Psoas muscle (tissue), 8 donors: Measurements from ENCODE around the gene NUDT1. TPM values are rescaled to one million over a fixed set of nuclear protein-coding genes. Genes with fewer than 3 reads are reported as not detected.

ENCODE experiments used
- ATAC-seq, 4 donors: fragments of 200-7000 bp; cut with Tn5 transposase; one replicate each; pipeline ENCODE4 v1.9.1; 2020; ENCODE audit warnings: moderate library complexity in 3 of 4, mild to moderate bottlenecking in 2 of 4
- DNase-seq, 2 donors: peaks; one replicate each; pipeline ENCODE4 v3.0.0-alpha.2; 2020
- H3K27ac ChIP-seq: fragments of 200-600 bp; one replicate; pipeline ENCODE4 v1.8.0; 2022
- H3K27me3 ChIP-seq, 3 donors: fragments of 200-600 bp in 1 of 3; one replicate each; pipeline versions ENCODE4 v1.6.1 to v1.8.0; 2013 to 2022; ENCODE audit warnings: low read length in 2 of 3, mild to moderate bottlenecking in 2 of 3, moderate library complexity in 1 of 3; ENCODE audit not compliant: insufficient read depth in 3 of 3
- H3K36me3 ChIP-seq, 2 donors: fragments of 200-600 bp in 1 of 2; one replicate each; pipeline versions ENCODE4 v1.6.1 to v1.8.0; 2013 to 2022; ENCODE audit warnings: low read depth in 1 of 2, mild to moderate bottlenecking in 1 of 2, moderate library complexity in 1 of 2; ENCODE audit not compliant: insufficient read depth in 1 of 2
- H3K4me1 ChIP-seq: fragments of 200-600 bp; one replicate; pipeline ENCODE4 v1.8.0; 2022
- H3K4me3 ChIP-seq: fragments of 200-600 bp; one replicate; pipeline ENCODE4 v1.8.0; 2022; ENCODE audit warnings: mild to moderate bottlenecking
- H3K9me3 ChIP-seq: fragments of 200-600 bp; one replicate; pipeline ENCODE4 v1.8.0; 2022
- CTCF ChIP-seq: fragments of 200-600 bp; IDR thresholded peaks from one replicate; pipeline ENCODE4 v1.8.0; 2022; ENCODE audit warnings: antibody characterized with exemption
- WGBS, 3 donors: extraction: QIAGEN DNeasy Blood & Tissue Kit; methylation state at CpG; one replicate each; pipeline versions ENCODE4 v1.1.6 to v1.1.7; 2013; 5-methylcytosine and 5-hydroxymethylcytosine counted together
- intact Hi-C, 2 donors: fragments of 100-400 bp; cut with DNase I; formaldehyde crosslinking; loops; one replicate each; pipeline versions ENCODE4 v1.11.0 to v1.14.2; 2022
- polyA plus RNA-seq, 3 donors: library from polyadenylated mRNA; stranded (reverse); fragments of 200-250 nt; gene quantifications; one replicate each; pipeline ENCODE4 v1.2.3, GENCODE V29; 2013
- total RNA-seq, 4 donors: library from RNA; stranded (reverse); fragmentation: NEBNext Ultra II Directional in 2 of 4; extraction: Animal tissue kit (Norgen Biotek cat#: 25700) in 2 of 4; gene quantifications; one replicate each; pipeline versions ENCODE4 v1.2.1 to v1.2.4, GENCODE V29; 2021 to 2023
- donor health status: healthy with polysubstance abuse.
- donor health status: DM: no; HTN: no; CAD: no; lungs with moderate emphysema.
- donor health status: Bipolar disorder and iron deficiency.
- donor health status: healthy.
- donor health status: DM: yes; HTN: yes; CAD: no.
- donor health status: DM: no; HTN: no; CAD: no.
- donor health status: DM: no; HTN: no; CAD: no.
- donor health status: DM: yes; HTN: yes; CAD: no.

Gene NUDT1
- total and polyA plus RNA-seq, 7 donors: 5.6 to 29.2 (median 12.4) TPM

GRCh38 chr7:2223321-2223720, 18.7 kb upstream of the NUDT1 start:
- no peak overlapping the region for H3K4me3 ChIP-seq
- 93 to 96% (median 95%) methylated on average over 17 of the region's 17 CpGs for WGBS, 3 donors
- H3K36me3 ChIP-seq: peaks cover 0 to 67% of the 10 kb centered on the region in 2 donors
- ATAC-seq (no peak), DNase-seq (no peak)
- no peaks in the 10 kb centered on the region for H3K27me3 ChIP-seq
- TF ChIP-seq CTCF: no peak
- H3K4me1 ChIP-seq: peaks cover 22% of the 10 kb centered on the region
- intact Hi-C loops: no loop called here
- no peaks in the 10 kb centered on the region for H3K9me3 ChIP-seq
- no peak overlapping the region for H3K27ac ChIP-seq

GRCh38 chr7:2224491-2224928, 17.5 kb upstream of the NUDT1 start:
- peak; percentile 46 to 79 (median 67) for ATAC-seq
- TF ChIP-seq CTCF: no peak
- no peaks in the 10 kb centered on the region for H3K27me3 ChIP-seq
- H3K36me3 ChIP-seq: peaks cover 0 to 70% of the 10 kb centered on the region in 2 donors
- 35 to 65% (median 41%) methylated on average over 13 of the region's 13 CpGs for WGBS, 3 donors
- H3K9me3 ChIP-seq: no peaks in the 10 kb centered on the region
- intact Hi-C loops: no loop called here
- H3K4me1 ChIP-seq: peaks cover 22% of the 10 kb centered on the region
- peak overlapping the region; percentile 15 for H3K4me3 ChIP-seq
- H3K27ac ChIP-seq: peak overlapping the region; percentile 75
- DNase-seq: no peak

GRCh38 chr7:2224934-2225333, 17.1 kb upstream of the NUDT1 start:
- H3K4me1 ChIP-seq: peaks cover 22% of the 10 kb centered on the region
- no peaks in the 10 kb centered on the region for H3K27me3 ChIP-seq
- H3K27ac ChIP-seq: peak overlapping the region; percentile 75
- ATAC-seq (peak; percentile 88 to 94 (median 91)), DNase-seq (peak in 1 of 2 donors; percentile 73)
- H3K9me3 ChIP-seq: no peaks in the 10 kb centered on the region
- TF ChIP-seq CTCF: no peak
- intact Hi-C loops: no loop called here
- peak overlapping the region; percentile 15 for H3K4me3 ChIP-seq
- WGBS, 3 donors: 29 to 37% (median 33%) methylated on average over 4 of the region's 4 CpGs
- H3K36me3 ChIP-seq: peaks cover 0 to 74% of the 10 kb centered on the region in 2 donors

- Histone ChIP-seq H3K27me3 (no peaks in the 10 kb centered on the region), H3K27ac (peak overlapping the region; percentile 75), H3K4me3 (no peak overlapping the region), H3K4me1 (peaks cover 22% of the 10 kb centered on the region), H3K36me3 (peaks cover 0 to 70% of the 10 kb centered on the region in 2 donors), H3K9me3 (no peaks in the 10 kb centered on the region)
- intact Hi-C loops: no loop called here
- no peak for DNase-seq
- TF ChIP-seq CTCF: no peak
- peak; percentile 17 to 58 (median 38) for ATAC-seq
- 60 to 79% (median 67%) methylated on average over 14 of the region's 14 CpGs for WGBS, 3 donors
Measured at GRCh38 chr7:2225336-2225735, 16.7 kb upstream of the NUDT1 start.

GRCh38 chr7:2225830-2226229, 16.2 kb upstream of the NUDT1 start:
- no peak for ATAC-seq
- Histone ChIP-seq H3K27ac (peak overlapping the region; percentile 75), H3K9me3 (no peaks in the 10 kb centered on the region), H3K27me3 (no peaks in the 10 kb centered on the region), H3K4me1 (peaks cover 25% of the 10 kb centered on the region), H3K36me3 (peaks cover 0 to 65% of the 10 kb centered on the region in 2 donors), H3K4me3 (no peak overlapping the region)
- no peak for TF ChIP-seq CTCF
- WGBS, 3 donors: 96% methylated on average over 13 of the region's 13 CpGs
- no peak for DNase-seq
- intact Hi-C loops: no loop called here
